Measurements from ENCODE around the gene HLA-F.

The HLA-F gene

GRCh38 chr6:29727637-29728036 is 4.4 kb downstream of the HLA-F start:
- Histone ChIP-seq H3K27me3 (ENCODE audit: insufficient read depth, poor library complexity, severe bottlenecking) (no peaks in the 10 kb centered on the region), H3K27ac (ENCODE audit: poor library complexity, severe bottlenecking) (no peak overlapping the region), H3K4me1 (ENCODE audit: insufficient read depth, poor library complexity, severe bottlenecking) (no peaks in the 10 kb centered on the region), H3K4me3 (ENCODE audit: severe bottlenecking) (no peak overlapping the region), H3K36me3 (ENCODE audit: low read depth) (peaks cover 4% of the 10 kb centered on the region), H3K9me3 (ENCODE audit: severe bottlenecking) (no peaks in the 10 kb centered on the region)
- DNase-seq (ENCODE audit: low spot score) (no peak), ATAC-seq (ENCODE audit: low read depth) (no peak)
- no peak for TF ChIP-seq CTCF (IDR thresholded peaks at IDR 0.05; ENCODE audit: poor library complexity, severe bottlenecking)

- H3K4me3 ChIP-seq (ENCODE audit: severe bottlenecking), result no peak overlapping the region
- ATAC-seq (ENCODE audit: low read depth) (no peak), DNase-seq (ENCODE audit: low spot score) (no peak)
- no peaks in the 10 kb centered on the region for H3K27me3 ChIP-seq (ENCODE audit: insufficient read depth, poor library complexity, severe bottlenecking)
- no peak overlapping the region for H3K27ac ChIP-seq (ENCODE audit: poor library complexity, severe bottlenecking)
- no peaks in the 10 kb centered on the region for H3K9me3 ChIP-seq (ENCODE audit: severe bottlenecking)
- H3K36me3 ChIP-seq (ENCODE audit: low read depth), result peaks cover 4% of the 10 kb centered on the region
- no peak for TF ChIP-seq CTCF (IDR thresholded peaks at IDR 0.05; ENCODE audit: poor library complexity, severe bottlenecking)
- H3K4me1 ChIP-seq (ENCODE audit: insufficient read depth, poor library complexity, severe bottlenecking), result no peaks in the 10 kb centered on the region
Measured at GRCh38 chr6:29728173-29728874, 5.1 kb downstream of the HLA-F start.

- ATAC-seq (ENCODE audit: low read depth) (no peak), DNase-seq (ENCODE audit: low spot score) (no peak)
- no peaks in the 10 kb centered on the region for H3K9me3 ChIP-seq (ENCODE audit: severe bottlenecking)
- peaks cover 4% of the 10 kb centered on the region for H3K36me3 ChIP-seq (ENCODE audit: low read depth)
- H3K4me1 ChIP-seq (ENCODE audit: insufficient read depth, poor library complexity, severe bottlenecking), result no peaks in the 10 kb centered on the region
- no peak overlapping the region for H3K4me3 ChIP-seq (ENCODE audit: severe bottlenecking)
- no peak overlapping the region for H3K27ac ChIP-seq (ENCODE audit: poor library complexity, severe bottlenecking)
- no peak for TF ChIP-seq CTCF (IDR thresholded peaks at IDR 0.05; ENCODE audit: poor library complexity, severe bottlenecking)
- H3K27me3 ChIP-seq (ENCODE audit: insufficient read depth, poor library complexity, severe bottlenecking), result no peaks in the 10 kb centered on the region
Measured at GRCh38 chr6:29728875-29729270, 5.6 kb downstream of the HLA-F start.

- ATAC-seq (ENCODE audit: low read depth), result no peak
- TF ChIP-seq CTCF (IDR thresholded peaks at IDR 0.05; ENCODE audit: poor library complexity, severe bottlenecking), result no peak
Measured at GRCh38 chr6:29729774-29730328, 6.6 kb downstream of the HLA-F start.

GRCh38 chr6:29730575-29731126 is 7.4 kb downstream of the HLA-F start:
- H3K4me3 ChIP-seq (ENCODE audit: severe bottlenecking), result no peak overlapping the region
- no peak for TF ChIP-seq CTCF (IDR thresholded peaks at IDR 0.05; ENCODE audit: poor library complexity, severe bottlenecking)
- DNase-seq (ENCODE audit: low spot score), result no peak
- H3K9me3 ChIP-seq (ENCODE audit: severe bottlenecking), result no peaks in the 10 kb centered on the region
- H3K36me3 ChIP-seq (ENCODE audit: low read depth), result peaks cover 4% of the 10 kb centered on the region
- no peak overlapping the region for H3K27ac ChIP-seq (ENCODE audit: poor library complexity, severe bottlenecking)
- no peaks in the 10 kb centered on the region for H3K4me1 ChIP-seq (ENCODE audit: insufficient read depth, poor library complexity, severe bottlenecking)
- ATAC-seq (ENCODE audit: low read depth), result no peak
- no peaks in the 10 kb centered on the region for H3K27me3 ChIP-seq (ENCODE audit: insufficient read depth, poor library complexity, severe bottlenecking)

More at GRCh38 chr6:29729774-29730328, 6.6 kb downstream of the HLA-F start:
- H3K27ac ChIP-seq (ENCODE audit: poor library complexity, severe bottlenecking), result no peak overlapping the region
- no peaks in the 10 kb centered on the region for H3K4me1 ChIP-seq (ENCODE audit: insufficient read depth, poor library complexity, severe bottlenecking)
- DNase-seq (ENCODE audit: low spot score), result no peak
- H3K27me3 ChIP-seq (ENCODE audit: insufficient read depth, poor library complexity, severe bottlenecking), result no peaks in the 10 kb centered on the region
- H3K9me3 ChIP-seq (ENCODE audit: severe bottlenecking), result no peaks in the 10 kb centered on the region
- H3K4me3 ChIP-seq (ENCODE audit: severe bottlenecking), result no peak overlapping the region
- H3K36me3 ChIP-seq (ENCODE audit: low read depth), result peaks cover 4% of the 10 kb centered on the region

Measured in RWPE2 (cell line).